HG03354 (cell line): ENCODE data around the gene OGFOD3.
"Not testable (repeated sequence)": the region's sequence is repeated elsewhere in the genome, so short reads cannot be mapped to it uniquely, and the experiment has no call there.

Experiments
- ATAC-seq: cut with Tn5 transposase; IDR thresholded peaks from one replicate; pipeline ENCODE4 v1.9.1; 2021; ENCODE audit warnings: mild to moderate bottlenecking; ENCODE audit not compliant: unreplicated experiment, poor library complexity, severe bottlenecking

The OGFOD3 gene

GRCh38 chr17:82380860-82381702 is 37.3 kb downstream of the OGFOD3 start:
- no peak for ATAC-seq

DNA sequence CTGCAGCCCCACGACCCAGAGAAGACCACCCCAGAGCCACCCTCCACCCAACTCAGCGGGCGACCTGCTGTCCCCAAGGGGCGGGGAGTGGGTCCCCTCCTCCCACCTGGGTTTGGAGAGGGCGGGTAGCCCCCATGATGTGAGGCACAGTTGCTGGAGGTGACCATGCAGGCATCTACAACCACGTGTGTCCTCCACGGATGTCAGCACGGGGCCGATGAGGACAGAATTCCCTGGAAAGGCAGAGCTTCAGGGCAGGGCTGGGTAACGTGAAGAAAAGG is 39.7 kb downstream of the OGFOD3 start:
- ATAC-seq = no peak

DNA sequence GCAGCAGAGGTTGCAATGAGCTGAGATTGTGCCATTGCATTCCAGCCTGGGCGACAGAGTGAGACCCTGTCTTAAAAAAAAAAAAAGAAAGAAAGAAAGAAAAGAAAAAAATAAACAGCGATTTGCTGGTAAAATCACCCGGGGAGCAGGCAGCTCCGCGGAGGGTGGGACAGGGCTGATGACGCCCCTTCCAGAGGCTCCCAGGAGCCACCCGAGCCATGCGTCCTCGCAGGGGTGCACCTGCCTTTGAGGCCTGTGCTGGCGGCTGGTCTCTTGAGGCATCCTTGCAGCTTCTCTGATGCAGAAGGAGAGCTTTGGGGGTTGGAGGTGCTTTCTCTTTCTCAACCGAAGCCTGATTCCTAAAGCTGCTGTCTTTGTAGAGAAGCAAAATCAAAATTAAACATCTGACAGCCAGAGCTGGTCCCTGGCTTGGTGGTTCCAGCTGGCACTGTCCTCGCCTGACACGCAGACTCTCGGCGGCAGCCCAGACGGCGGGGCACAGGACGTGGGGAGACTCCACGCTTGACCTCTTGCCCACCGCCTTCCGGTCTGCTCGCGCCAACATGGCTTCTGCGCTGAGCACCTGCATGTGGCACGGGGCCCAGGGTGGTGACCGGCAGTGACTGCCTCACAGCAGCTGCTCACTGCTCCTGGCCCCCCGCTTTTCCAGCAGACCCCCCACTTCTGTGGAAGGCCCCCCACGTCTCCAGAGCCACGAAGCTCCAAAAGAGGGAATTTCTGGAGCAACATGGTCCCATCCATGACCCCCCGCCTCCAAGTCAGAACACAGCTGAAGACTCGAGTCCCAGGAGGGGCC is 40.3 kb downstream of the OGFOD3 start:
- ATAC-seq = no peak

GRCh38 chr17:82377294-82377693 is 41.1 kb downstream of the OGFOD3 start:
- ATAC-seq = not testable (repeated sequence)

DNA sequence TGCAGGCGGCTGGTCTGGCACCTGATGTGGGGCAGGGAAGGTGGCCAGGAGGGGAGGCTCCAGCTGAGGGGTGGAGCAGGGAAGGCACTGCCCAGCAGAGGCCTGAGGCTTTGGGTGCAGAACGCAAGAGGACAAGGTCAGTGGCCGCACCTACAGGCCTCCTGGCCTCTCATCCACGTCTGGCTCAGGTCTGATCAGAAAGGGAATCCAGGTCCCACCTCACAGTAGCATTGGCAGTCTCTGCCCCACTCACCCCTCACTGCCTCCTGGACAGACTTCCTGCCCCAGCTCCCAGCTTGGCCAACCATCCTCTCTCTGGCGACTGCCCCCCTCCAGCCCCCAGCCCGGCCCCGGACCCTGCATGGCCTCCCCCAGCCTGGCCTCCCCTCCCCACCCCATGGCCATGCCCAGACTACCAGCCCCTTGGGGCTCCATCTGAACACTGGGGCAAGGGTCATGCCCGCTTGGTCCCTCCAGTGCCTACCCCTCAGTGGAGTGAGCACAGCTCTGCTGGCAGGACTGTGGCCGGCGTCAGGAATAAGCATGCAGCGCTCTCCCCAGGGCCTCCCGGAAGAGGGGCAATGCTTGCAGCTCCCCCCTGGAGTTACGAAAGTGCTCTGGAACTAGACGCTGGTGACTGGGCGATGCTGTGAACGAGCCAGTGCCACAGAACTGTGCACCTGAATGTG is 42.2 kb downstream of the OGFOD3 start:
- no peak for ATAC-seq

GRCh38 chr17:82375359-82376041 is 42.9 kb downstream of the OGFOD3 start:
- ATAC-seq = no peak

- no peak for ATAC-seq
Measured at GRCh38 chr17:82374626-82375331, 43.6 kb downstream of the OGFOD3 start.

DNA sequence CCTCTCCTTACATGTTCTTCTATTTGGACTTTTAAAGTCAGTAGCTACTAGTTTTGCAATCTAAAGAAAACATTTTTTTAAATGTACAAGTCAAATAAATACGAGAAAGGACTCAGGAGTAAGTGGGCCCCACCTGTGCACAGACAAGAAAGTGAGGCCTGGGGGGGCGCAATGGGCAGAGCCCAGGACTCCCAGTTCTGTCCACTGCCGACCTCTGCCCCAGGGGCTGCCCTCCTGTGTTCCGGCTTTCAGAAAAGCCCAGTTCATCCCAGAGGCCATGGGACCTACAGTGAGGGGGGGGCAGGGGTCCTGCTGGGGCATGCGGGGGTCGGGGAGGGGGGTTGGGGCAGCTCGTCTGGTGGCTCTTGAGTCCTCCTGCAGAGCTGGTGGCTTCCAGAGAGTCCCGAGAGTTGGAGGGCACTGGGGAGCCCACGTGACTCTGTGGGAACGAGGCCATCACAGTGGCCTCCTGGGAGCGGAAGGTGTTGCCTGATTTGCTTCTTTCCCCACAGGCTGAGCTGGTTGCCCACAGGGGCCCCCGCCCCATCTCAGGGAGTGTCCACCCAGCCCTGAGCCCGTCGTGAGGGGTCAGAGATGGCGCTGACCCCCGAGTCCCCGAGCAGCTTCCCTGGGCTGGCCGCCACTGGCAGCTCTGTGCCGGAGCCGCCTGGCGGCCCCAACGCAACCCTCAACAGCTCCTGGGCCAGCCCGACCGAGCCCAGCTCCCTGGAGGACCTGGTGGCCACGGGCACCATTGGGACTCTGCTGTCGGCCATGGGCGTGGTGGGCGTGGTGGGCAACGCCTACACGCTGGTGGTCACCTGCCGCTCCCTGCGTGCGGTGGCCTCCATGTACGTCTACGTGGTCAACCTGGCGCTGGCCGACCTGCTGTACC is 44.4 kb downstream of the OGFOD3 start:
- no peak for ATAC-seq

- ATAC-seq = not testable (repeated sequence)
Measured at GRCh38 chr17:82373072-82373452, 45.3 kb downstream of the OGFOD3 start.

- no peak for ATAC-seq
Measured at GRCh38 chr17:82372249-82373071, 45.9 kb downstream of the OGFOD3 start.

DNA sequence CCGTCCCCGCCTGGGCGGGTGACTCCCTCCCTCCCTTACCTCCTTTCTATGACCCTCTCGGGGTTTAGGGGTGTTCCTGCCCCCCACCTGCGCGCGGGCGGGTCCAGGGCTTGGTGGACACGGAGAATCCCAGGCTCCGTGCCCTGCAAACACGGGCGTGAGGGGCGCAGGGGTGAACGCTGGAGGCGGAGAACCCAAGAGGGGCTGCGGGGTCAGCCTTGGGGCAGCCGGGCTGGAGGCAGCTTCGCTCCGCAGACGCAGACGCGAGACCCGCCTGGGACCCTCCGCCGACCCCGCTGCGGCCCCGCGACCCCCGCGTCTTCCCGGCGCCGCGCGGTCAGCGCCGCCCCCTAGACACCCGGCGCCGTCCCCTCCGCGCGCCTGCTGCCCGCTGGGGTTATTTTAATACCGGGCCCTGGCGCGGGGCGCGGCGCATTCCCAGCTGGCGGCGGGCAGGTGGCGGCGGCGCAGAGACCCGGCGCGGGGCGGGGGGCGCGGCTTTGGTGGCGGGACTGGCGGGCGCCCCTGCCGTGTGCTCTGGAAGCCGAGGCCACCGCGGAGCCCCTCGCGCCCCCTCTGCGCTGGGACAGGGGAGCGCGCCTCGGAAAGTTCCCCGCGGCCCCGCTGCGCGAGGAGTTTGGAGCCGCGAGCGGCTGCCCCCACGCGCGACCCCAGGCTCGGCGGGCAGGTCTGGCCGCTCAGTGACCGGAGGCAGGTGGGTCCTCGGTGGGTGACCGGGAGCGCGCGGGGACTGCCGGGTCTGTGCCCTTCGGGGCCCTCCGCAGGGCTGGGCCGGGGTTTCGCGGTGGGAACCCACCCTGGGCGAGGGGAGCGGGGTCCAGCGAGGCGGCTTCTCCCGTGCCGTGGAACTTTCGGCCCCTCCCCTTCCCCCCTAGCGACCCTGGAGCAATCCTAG is 46.8 kb downstream of the OGFOD3 start, which contains the start of gene UTS2R:
Gene UTS2R, plus strand, starts transcription at position 433 of the 916 bp plus-strand sequence. CDS start 2,560 bp downstream, outside the sequence.
- ATAC-seq = no peak

- ATAC-seq = peak; percentile 60
Measured at GRCh38 chr17:82370471-82371332, 47.7 kb downstream of the OGFOD3 start.

DNA sequence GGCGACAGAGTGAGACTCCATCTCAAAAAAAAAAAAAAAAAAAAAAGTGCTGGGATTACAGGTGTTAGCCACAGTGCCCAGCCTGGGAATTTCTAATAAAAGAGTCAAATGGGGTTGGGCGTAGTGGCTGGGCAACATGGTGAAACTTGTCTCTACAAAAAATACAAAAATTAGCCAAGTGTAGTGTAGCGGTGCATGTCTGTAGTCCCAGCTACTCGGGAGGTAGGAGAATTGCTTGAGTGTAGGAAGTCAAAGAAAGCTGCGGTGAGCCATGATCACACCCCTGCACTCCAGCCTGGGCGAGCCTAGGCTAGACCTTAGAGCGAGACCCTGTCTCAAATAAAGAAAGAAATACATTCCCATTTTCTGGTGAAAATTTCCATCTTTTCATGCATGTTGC is 49.2 kb downstream of the OGFOD3 start:
- ATAC-seq = no peak

DNA sequence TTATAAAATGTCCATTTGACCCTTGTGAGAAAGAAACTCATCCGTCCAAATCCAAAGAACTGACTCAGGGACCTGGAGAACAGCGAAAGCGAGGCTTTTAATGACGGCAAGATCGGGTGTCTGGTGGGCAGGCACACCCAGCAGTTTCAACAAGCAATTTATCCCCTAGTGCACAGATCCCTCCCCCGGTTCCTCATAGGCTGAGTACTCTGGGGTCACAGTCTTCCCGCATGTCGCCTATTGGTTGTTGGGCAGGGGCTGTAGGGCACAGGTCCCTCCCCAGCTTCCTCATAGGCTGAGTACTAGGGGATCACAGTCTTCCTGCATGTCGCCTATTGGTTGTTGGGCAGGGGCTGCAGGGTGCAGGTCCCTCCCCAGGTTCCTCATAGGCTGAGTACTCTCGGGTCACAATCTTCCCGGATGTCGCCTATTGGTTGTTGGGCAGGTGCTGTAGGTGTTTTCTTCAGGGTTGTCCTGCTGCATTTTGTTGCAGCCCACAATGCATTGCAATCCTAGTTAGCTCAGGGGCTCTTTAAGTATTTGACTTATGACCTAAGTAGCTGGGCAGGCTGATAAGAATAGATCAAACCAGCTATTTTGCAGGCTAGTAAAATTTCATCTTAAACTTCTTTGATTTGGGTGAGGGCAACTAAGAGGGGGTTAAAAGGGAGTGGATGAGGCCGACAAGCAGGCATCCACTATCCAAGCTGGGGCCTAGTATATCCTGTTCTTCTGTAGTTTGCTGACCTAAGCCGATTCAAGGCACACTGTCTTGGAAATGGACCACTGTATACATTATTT is 50.5 kb downstream of the OGFOD3 start:
- ATAC-seq = no peak

GRCh38 chr17:82366749-82367148 is 51.6 kb downstream of the OGFOD3 start:
- no peak for ATAC-seq
